ENCODE measurements around the gene SPATC1L. TPM values are rescaled to one million over a fixed set of nuclear protein-coding genes. Genes with fewer than 3 reads are reported as not detected.

Gene SPATC1L
- total RNA-seq, 1 donor from 2014 or later: 58.7 TPM

DNA sequence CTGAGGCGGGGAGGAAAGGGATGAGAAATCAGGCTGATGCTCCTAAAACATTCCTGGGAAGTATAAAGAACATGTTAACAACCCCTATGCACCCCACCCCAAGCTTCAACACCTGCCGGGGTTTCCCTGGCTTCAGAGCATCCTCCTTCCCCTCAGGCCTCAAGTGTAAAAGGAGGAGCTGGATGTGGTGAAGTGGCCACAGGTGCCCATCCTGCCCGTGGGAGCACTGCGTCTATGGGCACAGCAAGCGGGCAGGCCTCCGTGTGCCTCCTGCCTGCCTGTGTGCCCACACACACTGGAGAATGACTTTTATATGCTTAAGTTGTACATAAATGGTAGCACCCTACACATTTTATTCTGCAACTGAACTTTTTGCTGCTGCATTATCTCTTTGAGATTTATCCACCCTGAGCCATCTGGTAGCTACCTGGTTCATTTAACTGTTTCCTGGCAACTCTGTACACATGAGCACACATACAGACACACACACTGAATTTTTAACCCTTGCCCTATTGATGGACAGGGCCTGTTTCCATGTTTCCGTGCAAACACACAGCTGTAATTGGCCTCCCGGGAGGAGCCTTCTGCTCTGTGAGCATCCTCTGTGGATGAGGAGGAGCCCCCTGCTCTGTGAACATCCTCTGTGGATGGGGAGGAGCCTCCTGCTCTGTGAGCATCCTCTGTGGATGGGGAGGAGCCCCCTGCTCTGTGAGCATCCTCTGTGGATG is 15.4 kb downstream of the SPATC1L start:
- H3K36me3 Mint-ChIP-seq (ENCODE audit: unreplicated experiment): peaks cover 23% of the 10 kb centered on the region
- peak; percentile 56 for DNase-seq
- peaks cover 17% of the 10 kb centered on the region for H3K27me3 Mint-ChIP-seq (ENCODE audit: unreplicated experiment)
- H3K4me1 Mint-ChIP-seq (ENCODE audit: low read depth, unreplicated experiment): peaks cover 11% of the 10 kb centered on the region
- H3K4me3 Mint-ChIP-seq (ENCODE audit: unreplicated experiment): no peak overlapping the region
- peak overlapping the region; percentile 79 for H3K27ac Mint-ChIP-seq (ENCODE audit: unreplicated experiment)
- peaks cover 12% of the 10 kb centered on the region for H3K9me3 Mint-ChIP-seq (ENCODE audit: unreplicated experiment)
- TF ChIP-seq, protein P1, sequence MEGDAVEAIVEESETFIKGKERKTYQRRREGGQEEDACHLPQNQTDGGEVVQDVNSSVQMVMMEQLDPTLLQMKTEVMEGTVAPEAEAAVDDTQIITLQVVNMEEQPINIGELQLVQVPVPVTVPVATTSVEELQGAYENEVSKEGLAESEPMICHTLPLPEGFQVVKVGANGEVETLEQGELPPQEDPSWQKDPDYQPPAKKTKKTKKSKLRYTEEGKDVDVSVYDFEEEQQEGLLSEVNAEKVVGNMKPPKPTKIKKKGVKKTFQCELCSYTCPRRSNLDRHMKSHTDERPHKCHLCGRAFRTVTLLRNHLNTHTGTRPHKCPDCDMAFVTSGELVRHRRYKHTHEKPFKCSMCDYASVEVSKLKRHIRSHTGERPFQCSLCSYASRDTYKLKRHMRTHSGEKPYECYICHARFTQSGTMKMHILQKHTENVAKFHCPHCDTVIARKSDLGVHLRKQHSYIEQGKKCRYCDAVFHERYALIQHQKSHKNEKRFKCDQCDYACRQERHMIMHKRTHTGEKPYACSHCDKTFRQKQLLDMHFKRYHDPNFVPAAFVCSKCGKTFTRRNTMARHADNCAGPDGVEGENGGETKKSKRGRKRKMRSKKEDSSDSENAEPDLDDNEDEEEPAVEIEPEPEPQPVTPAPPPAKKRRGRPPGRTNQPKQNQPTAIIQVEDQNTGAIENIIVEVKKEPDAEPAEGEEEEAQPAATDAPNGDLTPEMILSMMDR (IDR thresholded peaks at IDR 0.05; ENCODE audit: partially characterized antibody, unreplicated experiment): no peak

DNA sequence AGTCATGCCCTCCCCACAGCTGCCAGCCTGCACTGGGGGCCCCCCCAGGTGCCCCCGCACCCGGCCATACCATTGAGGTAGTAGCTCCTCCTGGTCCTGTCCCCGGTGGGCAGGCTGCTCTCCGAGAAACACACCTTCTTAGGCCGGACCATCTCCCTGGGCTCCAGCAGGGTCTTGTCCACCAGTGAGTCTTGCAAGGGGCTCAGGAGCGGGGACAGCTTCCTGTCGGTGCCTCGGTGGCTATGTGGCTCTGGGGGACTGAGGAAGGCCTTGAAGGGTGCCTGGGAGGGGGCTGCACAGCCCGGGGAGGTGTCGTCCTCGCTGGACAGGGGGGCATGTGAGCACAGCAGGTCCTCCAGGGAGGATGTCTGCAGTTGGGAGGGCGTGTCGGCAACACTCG is 16.0 kb downstream of the SPATC1L start:
- Mint-ChIP-seq H3K36me3 (ENCODE audit: unreplicated experiment) (peaks cover 21% of the 10 kb centered on the region), H3K27me3 (ENCODE audit: unreplicated experiment) (peaks cover 19% of the 10 kb centered on the region), H3K27ac (ENCODE audit: unreplicated experiment) (peak overlapping the region; percentile 79), H3K4me1 (ENCODE audit: low read depth, unreplicated experiment) (peaks cover 11% of the 10 kb centered on the region), H3K9me3 (ENCODE audit: unreplicated experiment) (peaks cover 10% of the 10 kb centered on the region), H3K4me3 (ENCODE audit: unreplicated experiment) (no peak overlapping the region)
- DNase-seq: no peak
- TF ChIP-seq, protein P1 (IDR thresholded peaks at IDR 0.05; ENCODE audit: partially characterized antibody, unreplicated experiment): no peak

- peaks cover 7% of the 10 kb centered on the region for H3K9me3 Mint-ChIP-seq (ENCODE audit: unreplicated experiment)
- peaks cover 5% of the 10 kb centered on the region for H3K4me1 Mint-ChIP-seq (ENCODE audit: low read depth, unreplicated experiment)
- no peak overlapping the region for H3K4me3 Mint-ChIP-seq (ENCODE audit: unreplicated experiment)
- H3K27me3 Mint-ChIP-seq (ENCODE audit: unreplicated experiment): peaks cover 12% of the 10 kb centered on the region
- TF ChIP-seq, protein P1 (IDR thresholded peaks at IDR 0.05; ENCODE audit: partially characterized antibody, unreplicated experiment): no peak
- no peak overlapping the region for H3K27ac Mint-ChIP-seq (ENCODE audit: unreplicated experiment)
- H3K36me3 Mint-ChIP-seq (ENCODE audit: unreplicated experiment): peaks cover 14% of the 10 kb centered on the region
- DNase-seq: no peak
These were observed 19.2 kb downstream of the SPATC1L start for GRCh38 chr21:46165098-46165497.

DNA sequence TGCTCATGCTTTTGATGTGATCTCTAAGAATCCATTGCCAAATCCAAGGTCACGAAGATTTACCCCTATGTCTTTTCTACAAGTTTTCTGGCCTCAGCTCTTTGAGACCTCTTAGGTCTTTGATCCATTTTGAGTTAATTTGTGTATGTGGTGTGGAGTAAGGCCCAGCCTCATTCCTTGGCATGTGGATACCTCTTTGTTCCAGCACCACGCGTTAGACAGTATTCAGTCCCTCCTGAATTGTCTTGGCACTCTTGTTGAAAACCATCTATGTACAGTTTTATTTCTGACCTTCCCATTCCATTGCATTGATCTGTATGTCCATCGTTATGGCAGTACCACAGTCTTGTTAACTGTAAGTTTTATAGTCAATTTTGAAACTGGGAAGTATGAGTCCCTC is 20.9 kb downstream of the SPATC1L start:
- H3K27ac Mint-ChIP-seq (ENCODE audit: unreplicated experiment): no peak overlapping the region
- no peak overlapping the region for H3K4me3 Mint-ChIP-seq (ENCODE audit: unreplicated experiment)
- peaks cover 14% of the 10 kb centered on the region for H3K36me3 Mint-ChIP-seq (ENCODE audit: unreplicated experiment)

More for the DNA sequence above, 20.9 kb downstream of the SPATC1L start:
- TF ChIP-seq, protein P1 (IDR thresholded peaks at IDR 0.05; ENCODE audit: partially characterized antibody, unreplicated experiment): no peak
- Mint-ChIP-seq H3K4me1 (ENCODE audit: low read depth, unreplicated experiment) (peaks cover 3% of the 10 kb centered on the region), H3K27me3 (ENCODE audit: unreplicated experiment) (peaks cover 8% of the 10 kb centered on the region), H3K9me3 (ENCODE audit: unreplicated experiment) (peaks cover 6% of the 10 kb centered on the region)
- DNase-seq: no peak

All from glutamatergic neuron (in vitro differentiated cells).